ENCODE measurements around the gene CTNNA2.

Gene CTNNA2

GRCh38 chr2:80257450-80257849 lies 744.6 kb downstream of the CTNNA2 start:
- no peak for TF ChIP-seq CTCF (IDR thresholded peaks at IDR 0.05; ENCODE audit: borderline replicate concordance, insufficient read depth, low read depth, low read length)
- H3K4me3 ChIP-seq (ENCODE audit: low read depth, low read length), result no peak overlapping the region

GRCh38 chr2:80258341-80258740 lies 745.5 kb downstream of the CTNNA2 start:
- no peak for TF ChIP-seq CTCF (IDR thresholded peaks at IDR 0.05; ENCODE audit: borderline replicate concordance, insufficient read depth, low read depth, low read length)
- H3K4me3 ChIP-seq (ENCODE audit: low read depth, low read length), result no peak overlapping the region

- no peak overlapping the region for H3K4me3 ChIP-seq (ENCODE audit: low read depth, low read length)
- no peak for TF ChIP-seq CTCF (IDR thresholded peaks at IDR 0.05; ENCODE audit: borderline replicate concordance, insufficient read depth, low read depth, low read length)
Observed at GRCh38 chr2:80258793-80259192, 745.9 kb downstream of the CTNNA2 start.

- TF ChIP-seq CTCF (IDR thresholded peaks at IDR 0.05; ENCODE audit: borderline replicate concordance, insufficient read depth, low read depth, low read length), result no peak
Observed at GRCh38 chr2:80259292-80259691, 746.4 kb downstream of the CTNNA2 start.

GRCh38 chr2:80266231-80266630 lies 753.4 kb downstream of the CTNNA2 start:
- no peak for TF ChIP-seq CTCF (IDR thresholded peaks at IDR 0.05; ENCODE audit: borderline replicate concordance, insufficient read depth, low read depth, low read length)
- no peak overlapping the region for H3K4me3 ChIP-seq (ENCODE audit: low read depth, low read length)

More at GRCh38 chr2:80259292-80259691, 746.4 kb downstream of the CTNNA2 start:
- H3K4me3 ChIP-seq (ENCODE audit: low read depth, low read length), result no peak overlapping the region

- no peak for TF ChIP-seq CTCF (IDR thresholded peaks at IDR 0.05; ENCODE audit: borderline replicate concordance, insufficient read depth, low read depth, low read length)
- H3K4me3 ChIP-seq (ENCODE audit: low read depth, low read length), result no peak overlapping the region
Observed at GRCh38 chr2:80269806-80270205, 757.0 kb downstream of the CTNNA2 start.

- TF ChIP-seq CTCF (IDR thresholded peaks at IDR 0.05; ENCODE audit: borderline replicate concordance, insufficient read depth, low read depth, low read length), result no peak
- H3K4me3 ChIP-seq (ENCODE audit: low read depth, low read length), result no peak overlapping the region
Observed at GRCh38 chr2:80280598-80280997, 767.7 kb downstream of the CTNNA2 start.
